ENCODE data around the gene LRPAP1.

GRCh38 chr4:3498407-3498806, 33.8 kb downstream of the LRPAP1 start:
- TF ChIP-seq CTCF (IDR thresholded peaks at IDR 0.05) (no peak), POLR2A (IDR thresholded peaks at IDR 0.05) (no peak)

Data from uterus (tissue), 2 donors.